NCI-H1092 (cell line): ENCODE results near the gene MOCS2.
"Not testable (repeated sequence)": the region's sequence is repeated elsewhere in the genome, so short reads cannot be mapped to it uniquely, and the experiment has no call there.

Source experiments
- DNase-seq: peaks from one replicate; lab custom pipeline; 2025; lab: John Stamatoyannopoulos, UW

Gene MOCS2

GRCh38 chr5:53109443-53110127 is at the start of gene MOCS2:
MOCS2 (minus strand) TSS chr5:53109757; CDS start chr5:53107174, 2,583 bp downstream.
- peak; percentile 75 for DNase-seq

DNA sequence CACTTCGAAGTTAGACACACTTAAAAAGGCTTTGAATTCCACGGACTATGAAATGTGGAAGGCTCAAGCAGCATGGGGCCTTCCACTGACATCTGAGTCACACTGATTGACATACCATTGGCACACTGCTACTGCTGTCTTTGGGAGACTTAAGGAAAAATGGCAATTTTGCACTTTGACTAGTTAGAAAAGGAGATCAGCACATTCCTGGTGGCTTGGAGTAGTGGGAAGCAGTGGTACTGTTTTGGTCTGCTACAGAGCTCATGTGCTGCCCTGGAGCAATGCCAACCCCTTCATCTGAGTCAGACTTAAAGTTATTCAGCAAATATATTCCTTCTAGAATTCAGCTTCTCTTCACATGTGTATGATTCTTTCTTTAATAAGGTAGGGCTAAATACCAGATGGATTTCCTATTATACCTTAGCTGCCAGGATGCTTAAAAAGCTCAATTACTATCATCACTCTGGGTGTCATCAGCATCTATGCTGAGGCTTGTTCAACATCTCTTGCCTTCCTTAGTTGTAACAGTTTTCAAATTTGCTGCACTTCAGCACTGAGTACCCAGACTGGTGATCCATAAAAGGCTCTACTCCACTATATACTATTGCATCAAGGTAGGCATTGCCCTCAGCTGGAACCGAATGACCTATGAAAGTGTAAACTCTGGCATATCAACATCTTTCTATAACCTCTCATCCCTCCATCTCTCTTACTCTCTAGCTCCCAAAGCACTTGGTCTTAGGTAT is 42.3 kb upstream of the MOCS2 start:
- DNase-seq = no peak

DNA sequence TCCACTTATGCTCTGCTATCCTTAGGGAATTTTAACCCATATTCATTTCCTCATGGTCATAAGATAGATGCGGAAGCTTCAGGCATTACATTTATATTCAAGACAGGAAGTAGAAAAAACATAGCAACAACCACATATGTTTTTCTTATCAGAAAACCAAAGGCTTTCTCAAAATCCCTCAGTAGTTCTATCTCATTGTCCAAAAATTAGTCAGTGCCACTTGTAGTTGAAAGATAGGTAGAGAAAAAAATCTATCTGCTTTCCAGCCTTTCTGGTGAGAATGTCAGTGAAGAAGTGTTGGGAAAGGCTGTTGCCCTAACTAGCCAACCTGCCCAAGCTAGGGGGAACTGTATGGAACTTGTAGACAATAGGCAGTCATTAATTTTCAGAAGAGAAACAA is 23.5 kb upstream of the MOCS2 start:
- no peak for DNase-seq

GRCh38 chr5:53130266-53130665 is 20.7 kb upstream of the MOCS2 start:
- no peak for DNase-seq

- no peak for DNase-seq
Observed at GRCh38 chr5:53128481-53128880, 18.9 kb upstream of the MOCS2 start.

DNA sequence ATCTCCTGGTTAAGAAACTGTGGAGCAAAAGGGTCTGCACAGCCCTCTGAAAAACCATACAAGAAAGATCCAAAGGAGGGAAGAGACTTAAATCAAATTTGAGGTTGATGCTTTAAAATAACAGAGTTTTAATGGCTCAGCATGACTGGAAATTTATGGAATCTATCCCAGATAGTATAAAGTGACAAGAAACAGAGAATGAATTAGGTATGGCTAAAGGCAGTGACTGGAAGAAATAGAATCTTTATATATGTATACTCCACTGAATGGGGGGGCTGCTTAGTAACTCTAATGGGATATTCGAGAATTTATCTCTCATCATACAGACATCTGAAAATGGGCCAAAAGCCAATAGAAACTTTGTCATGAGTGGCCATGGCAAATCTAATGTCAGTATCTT is 17.6 kb upstream of the MOCS2 start:
- no peak for DNase-seq

DNA sequence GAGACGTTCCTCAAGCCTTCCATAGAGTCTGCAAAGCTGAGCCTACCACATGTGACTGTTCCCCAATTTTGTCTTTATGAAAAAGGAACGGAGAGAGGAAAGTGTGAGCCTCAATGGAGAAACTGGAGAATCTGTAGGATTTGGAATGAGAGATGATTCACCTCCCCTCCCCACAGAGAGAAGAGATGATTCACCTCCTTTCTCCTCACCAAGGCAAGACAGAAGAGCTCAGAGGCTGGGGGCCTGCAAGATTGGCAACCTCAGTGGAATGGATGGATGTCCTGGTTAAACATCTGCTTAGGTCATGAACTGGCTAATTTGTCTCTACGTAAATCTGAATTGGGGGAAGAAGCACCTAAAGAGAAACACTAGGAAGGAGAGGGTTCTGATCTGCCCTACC is 17.0 kb upstream of the MOCS2 start:
- no peak for DNase-seq

DNA sequence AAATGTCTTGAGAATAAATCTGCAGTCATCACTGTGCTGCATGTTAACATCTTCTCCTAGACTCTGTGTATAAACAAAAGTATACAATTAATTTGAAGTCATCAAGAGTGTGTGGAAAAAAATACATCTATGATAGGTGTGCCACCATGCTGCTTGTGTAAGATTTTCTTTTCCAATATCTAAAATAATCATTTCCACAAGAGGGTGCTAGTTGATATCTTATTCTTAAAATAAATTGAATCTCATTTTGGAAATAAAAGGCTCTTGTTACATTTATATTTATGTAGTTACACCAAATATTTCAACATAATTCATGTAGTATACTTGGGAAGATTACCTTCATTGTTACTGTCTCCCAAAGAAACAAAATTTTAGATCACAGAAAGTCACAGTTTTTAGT is 14.1 kb upstream of the MOCS2 start:
- DNase-seq = no peak

DNA sequence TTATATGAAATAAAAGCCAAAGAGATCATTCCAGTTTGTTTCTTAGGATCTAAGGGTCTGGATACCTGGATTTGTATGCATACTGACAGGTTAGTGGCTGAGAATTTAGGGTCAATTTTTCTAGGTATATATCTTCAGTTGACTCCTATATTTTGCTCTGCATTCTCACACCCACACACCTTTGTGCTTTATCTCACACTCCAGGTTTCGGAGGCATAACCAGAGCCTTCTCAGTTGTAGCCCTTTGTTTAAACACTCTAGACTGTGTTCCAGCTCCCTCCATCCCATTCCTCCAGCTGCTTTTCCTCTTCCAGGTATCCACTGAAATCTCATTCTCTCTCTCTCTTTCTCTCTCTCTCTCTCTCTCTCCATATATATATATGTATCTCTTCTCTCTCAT is 10.6 kb upstream of the MOCS2 start:
- no peak for DNase-seq

DNA sequence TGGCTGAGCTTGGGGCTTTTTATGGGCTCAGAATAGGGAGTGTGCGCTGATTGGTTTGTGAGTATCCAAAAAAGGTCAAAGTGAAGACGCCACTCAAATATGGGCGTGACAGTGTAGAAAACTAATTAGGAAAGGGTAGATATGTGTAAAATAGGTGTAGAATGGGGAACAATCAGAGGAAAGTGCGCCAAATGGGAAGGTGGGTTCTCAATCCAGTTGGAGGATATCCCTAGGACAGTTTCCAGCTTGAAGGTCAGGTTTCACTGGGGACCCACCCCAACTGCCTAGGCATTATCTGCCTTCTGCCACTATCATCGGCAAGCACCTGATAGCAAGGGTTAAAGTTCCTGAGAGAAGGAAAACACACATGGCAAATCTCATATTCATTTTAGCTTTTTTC is 9.3 kb upstream of the MOCS2 start:
- no peak for DNase-seq

DNA sequence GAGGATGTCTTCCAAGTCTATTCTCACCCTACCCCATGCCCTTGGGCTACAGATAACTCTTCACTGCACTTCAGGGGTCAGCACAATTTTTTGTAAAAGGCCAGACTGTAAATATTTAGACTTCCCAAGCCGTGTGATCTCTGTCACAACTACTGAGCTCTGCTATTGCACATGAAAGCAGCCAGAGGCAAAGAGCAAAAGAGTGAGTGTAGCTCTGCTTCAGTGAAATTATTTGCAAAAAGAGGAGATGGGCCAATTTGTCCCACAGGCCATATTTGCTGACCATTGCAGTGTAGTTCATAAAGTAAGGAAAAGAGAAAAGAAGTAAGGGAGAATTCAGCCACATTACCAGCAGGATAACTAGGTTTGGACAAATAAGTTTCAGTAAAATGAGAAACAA is 7.0 kb upstream of the MOCS2 start:
- DNase-seq = no peak

GRCh38 chr5:53114988-53115387 is 5.4 kb upstream of the MOCS2 start:
- DNase-seq = no peak

DNA sequence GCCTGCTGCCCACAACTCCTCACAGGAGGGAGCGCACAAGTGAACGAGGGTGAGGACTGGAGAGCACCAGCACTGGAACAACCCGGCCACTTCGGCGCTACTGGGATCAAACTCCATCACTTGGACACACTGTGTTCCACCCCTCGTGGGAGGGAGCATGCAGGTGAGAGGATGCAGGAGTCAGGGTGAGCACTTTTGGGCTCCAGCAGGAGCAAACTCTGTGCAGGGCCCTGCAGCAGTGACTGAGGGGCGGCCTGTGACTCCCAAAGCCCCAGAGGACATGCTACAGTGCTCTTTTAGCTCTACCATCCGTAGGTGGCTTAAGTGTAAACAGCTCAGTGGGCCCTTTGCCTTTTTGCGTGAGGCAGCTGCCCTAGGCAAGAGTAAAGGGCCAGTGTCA is 4.4 kb upstream of the MOCS2 start:
- DNase-seq = no peak

- no peak for DNase-seq
Observed at GRCh38 chr5:53112909-53113308, 3.4 kb upstream of the MOCS2 start.

- DNase-seq = not testable (repeated sequence)
Observed at GRCh38 chr5:53112307-53112706, 2.8 kb upstream of the MOCS2 start.

GRCh38 chr5:53111139-53111538 is 1.6 kb upstream of the MOCS2 start:
- no peak for DNase-seq

DNA sequence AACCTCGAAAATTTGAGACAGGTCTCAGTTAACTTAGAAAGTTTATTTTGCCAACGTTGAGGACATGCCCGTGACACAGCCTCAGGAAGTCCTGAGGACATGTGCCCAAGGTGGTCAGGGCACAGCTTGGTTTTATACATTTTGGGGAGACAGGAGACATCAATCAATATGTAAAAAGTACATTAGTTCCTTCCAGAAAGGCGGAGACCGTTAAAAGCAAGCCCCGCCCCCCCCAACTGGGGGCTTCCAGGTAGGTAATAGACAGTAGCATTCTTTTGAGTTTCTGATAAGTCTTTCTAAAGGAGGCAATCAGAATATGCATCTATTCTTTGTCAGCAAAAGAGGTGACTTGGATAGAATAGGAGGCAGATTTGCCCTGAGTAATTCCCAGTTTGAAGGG is 599 bp upstream of the MOCS2 start:
- no peak for DNase-seq

- DNase-seq = no peak
Observed at GRCh38 chr5:53109056-53109442, 508 bp downstream of the MOCS2 start.

GRCh38 chr5:53105611-53106300 is 3.8 kb downstream of the MOCS2 start:
- DNase-seq = no peak

- DNase-seq = no peak
Observed at GRCh38 chr5:53100606-53101005, 9.0 kb downstream of the MOCS2 start.

DNA sequence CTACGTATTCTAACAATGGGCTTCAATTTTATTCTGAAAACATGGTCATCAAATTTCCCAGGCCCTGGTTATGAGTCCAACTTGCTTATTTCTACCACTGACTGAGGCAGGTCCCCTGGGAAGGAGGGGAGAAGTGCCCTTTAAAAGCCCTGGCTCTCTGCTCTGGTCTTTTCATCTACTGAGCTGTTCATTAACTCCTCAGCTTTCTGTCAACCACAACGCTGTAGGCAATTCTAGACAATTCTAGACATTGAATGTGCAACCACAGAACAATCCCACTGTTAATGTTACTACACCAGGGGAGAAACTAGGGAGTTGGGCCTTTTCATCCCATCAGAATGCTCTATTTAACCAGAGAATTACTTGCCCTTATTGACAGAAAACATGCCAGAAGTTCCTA is 10.0 kb downstream of the MOCS2 start:
- no peak for DNase-seq

DNA sequence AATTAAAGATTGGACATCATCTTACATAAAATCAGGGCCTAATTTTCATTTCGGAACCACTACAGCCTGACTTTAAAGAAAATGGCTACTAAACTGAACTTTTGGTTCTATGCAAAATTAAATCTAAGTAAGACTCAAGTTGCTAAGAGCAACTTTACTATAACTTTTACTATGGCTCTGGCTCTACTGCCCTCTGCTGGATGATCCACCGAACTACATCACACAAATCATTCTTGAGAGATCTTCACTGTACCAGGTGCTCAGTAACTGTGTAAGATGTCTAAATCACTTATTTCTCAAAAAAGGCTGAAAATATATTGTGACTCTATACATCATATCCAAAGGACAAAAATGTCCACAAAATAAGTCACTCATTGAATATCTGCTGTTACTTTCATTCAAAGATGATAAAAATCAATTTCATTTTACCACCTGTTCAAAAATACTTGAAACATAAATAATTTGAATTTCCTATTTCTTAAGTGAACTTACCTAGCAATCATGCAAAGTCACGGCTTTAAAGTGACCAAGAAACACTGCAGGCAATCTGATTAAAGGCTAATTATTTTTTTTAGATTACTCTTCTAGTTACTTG is 13.5 kb downstream of the MOCS2 start:
- peak; percentile 3 for DNase-seq

- no peak for DNase-seq
Observed at GRCh38 chr5:53095217-53095616, 14.3 kb downstream of the MOCS2 start.
